GM21381 (cell line): Measurements from ENCODE around the gene CPS1.
A peak's percentile ranks its signal among the peaks of the same experiment; 100 is the strongest.

ENCODE experiments used
- ATAC-seq: cut with Tn5 transposase; IDR thresholded peaks from one replicate; pipeline ENCODE4 v1.9.1; 2021; ENCODE audit warnings: mild to moderate bottlenecking, moderate library complexity; ENCODE audit not compliant: unreplicated experiment

The CPS1 gene

DNA sequence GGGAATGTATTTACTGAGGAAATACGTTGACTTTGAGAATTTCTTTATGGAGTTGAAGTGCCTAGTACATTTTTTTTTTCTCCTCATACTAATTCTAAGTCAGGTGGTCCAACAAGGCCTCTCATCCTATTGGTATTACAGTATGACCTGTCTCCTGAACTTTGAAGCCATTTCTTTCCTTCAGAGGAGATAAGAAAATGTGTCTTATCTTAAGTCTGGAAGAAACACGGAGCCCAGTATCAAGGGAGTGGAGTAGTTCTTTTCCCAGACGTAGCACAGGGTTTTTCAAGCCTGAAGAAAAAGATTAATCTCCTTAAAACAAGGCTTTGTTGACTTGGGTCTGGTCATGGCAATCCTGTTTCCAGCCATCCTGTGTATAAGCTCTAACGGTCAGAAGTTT, 11.6 kb upstream of the CPS1 start:
- ATAC-seq, result no peak

DNA sequence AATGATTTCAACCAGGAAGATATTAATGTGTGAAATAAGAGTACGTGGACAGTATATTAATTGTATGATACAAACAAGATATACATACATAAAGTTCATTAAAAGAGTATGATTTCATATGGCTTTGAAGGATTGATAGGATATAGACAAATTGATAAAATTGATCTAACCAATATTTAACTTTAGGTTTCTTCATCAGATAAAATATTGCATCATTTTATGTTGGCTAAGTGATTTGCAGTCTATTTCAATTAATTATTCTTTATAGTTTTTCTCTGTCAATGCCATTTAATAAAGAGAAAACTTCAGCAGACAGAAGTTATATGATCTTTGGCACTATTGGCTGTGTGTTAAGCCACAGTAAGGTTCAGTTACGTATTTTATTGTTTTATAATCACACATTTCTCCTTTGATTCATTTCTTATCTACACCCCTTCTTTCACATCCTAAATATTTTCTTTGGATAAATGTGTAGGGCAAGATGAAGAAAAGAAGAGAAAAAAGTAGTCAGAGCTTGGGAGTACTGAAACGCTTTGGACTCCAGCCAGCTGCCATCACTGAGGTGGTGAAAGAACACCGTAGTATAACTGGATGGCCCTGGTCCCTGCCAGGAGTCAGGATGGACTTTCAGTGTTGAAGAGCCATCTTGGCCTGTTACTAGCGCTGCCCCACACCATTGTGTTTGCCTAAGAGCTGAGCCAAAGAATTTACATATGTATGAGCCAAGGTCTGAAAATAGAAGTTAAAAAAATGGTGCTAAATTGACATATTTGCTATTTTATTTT, 9.8 kb upstream of the CPS1 start:
- ATAC-seq, result no peak

DNA sequence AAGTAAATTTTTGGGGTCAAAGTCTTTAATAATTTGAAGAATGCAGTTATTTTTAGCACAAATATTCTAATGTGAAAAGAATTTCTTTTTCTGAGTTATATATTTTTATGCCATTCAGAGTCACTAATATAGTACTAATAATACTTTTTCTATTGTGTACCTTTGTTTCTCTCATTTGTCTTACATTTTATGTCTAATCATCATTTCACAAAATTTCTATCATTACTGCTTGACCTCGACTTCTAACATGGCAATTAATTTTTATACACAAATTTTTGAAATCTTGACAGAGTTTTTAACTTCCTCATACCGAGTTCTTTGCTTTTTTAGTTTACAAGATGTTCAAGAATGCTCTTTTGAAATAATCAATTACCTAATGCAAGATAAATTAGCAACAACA, 8.4 kb upstream of the CPS1 start:
- ATAC-seq, result no peak

DNA sequence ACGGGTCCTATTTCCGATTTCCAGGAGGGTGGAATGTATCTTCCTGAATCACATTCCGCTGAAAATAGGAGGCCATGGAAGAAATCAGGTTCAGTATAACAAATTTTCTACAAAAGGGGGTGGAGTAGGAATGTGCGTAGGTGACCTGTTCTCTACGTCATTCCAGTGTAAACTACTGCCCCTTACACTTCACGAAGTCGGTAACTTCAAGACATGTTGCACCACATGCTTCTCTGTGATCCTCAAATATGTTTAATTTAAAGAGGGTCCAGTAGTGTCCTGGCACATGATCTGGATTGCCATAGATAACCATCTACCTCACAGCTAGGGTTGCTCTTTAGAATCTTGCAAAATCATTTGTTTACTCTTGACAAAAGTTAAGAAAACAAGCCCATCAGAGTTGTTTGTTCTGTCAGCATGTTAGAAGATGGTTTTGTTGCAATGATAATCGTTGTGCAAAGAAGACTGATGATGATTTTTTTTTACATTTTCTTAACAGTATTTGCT, 7.5 kb upstream of the CPS1 start:
- ATAC-seq, result no peak

DNA sequence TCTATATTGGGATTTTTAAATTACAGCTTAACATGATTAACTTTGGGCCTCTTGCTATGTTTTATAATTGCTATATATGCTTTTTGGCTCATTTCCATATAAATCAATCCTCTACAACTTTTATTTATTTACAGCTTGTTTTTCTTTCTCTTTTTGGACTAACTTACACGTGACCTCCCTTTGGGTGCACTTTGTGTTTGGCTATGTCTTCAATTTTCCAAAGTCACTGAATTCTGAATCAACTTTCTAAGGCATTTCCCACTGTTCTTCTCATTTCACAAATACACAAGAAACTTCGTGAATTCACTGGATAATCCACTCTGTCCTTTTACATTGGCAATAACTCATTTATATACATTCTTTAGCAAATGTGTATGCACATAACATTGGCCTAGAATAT, 5.4 kb upstream of the CPS1 start:
- ATAC-seq, result no peak

DNA sequence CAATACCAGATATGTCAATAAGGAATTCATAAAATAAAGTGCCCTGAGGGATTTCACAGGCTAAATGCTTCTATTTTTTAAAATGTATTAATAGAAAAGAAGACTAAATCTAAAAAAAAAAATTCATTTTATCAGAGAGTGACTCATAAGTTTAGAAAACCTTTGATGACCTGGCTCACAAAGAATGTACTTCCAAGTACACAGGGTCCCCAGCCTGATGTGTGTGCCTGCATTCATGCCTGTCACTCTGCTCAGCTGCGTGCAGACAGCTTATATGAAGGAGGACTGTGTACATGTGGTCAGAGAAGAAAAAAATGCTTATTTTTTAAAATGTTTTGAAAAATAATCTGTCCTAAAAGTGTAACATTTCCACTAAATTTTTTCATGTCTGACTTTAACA, 3.0 kb upstream of the CPS1 start:
- no peak for ATAC-seq

DNA sequence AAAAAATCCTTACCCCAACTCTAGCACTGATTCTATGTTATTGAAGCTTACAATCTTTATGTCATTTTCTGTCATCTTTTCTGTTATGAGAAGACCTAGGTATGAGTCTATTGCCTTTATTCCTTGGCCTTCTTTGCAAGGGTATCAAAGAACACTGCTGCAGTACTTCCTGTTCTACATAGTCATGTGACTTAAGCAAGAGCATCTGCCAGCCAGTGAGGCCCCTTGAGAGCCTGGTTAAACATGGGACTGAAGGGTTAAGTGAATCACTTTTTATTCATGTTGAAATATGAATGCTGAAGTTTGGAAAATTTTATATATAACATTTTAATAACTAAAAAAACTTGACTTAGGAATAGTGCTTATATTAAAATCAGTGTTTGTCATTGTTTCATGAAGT, 844 bp upstream of the CPS1 start:
- no peak for ATAC-seq

DNA sequence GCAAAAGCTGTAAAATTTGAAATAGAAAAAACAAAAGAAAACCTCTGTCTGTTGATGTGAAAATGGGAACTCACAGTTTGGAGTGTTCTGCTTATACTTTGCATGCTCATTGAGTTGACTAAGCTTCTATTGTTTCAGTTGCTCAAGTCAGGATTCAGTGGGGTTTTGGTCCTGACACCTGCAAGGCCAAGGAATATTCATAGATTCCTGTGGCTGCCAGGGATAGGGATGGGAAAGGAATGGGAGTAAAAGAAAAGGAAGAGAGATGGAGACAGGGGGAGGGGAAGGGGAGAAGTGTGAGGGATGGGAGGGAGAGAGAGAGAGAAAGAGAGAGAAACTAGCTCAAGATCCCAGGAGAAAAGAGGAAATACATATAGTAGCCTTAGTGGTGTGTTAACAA, 1.3 kb downstream of the CPS1 start:
- ATAC-seq, result no peak

DNA sequence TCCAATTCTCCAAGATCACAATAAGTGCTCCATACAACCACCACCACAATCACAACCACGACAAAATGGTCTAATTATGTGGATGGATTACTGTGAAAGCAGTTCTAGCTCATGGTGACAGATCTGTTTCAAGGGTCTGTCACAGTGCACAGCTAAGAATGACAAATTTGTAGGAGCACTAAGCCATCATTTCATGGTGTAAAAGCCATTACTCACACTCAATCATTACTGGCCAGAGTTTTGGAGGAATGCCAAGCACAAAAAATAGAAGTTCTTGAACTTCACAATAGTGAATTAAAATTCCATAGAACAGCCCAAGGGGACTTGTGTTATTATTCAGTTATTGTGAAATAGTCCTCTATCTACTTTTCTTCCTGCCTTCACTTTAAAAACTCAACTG, 2.3 kb downstream of the CPS1 start:
- ATAC-seq, result no peak

DNA sequence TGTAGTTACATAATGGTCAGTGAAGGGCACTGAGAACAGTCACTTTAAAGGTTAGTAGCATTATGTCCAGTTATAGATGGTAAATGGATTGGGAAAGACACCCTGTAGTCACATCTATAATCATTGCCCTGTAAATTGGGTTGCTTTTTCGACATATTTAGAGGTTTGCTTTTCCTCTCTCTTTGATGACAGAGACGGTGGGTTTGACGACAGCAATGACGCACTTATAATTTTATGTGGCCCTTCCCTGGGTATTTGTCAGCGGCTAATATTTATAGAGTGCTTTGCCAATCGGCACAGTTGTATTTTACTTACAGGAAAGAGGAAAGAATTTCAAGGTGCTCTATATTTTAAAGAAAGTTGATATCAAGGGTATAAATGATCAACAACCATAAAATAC, 2.8 kb downstream of the CPS1 start:
- no peak for ATAC-seq

DNA sequence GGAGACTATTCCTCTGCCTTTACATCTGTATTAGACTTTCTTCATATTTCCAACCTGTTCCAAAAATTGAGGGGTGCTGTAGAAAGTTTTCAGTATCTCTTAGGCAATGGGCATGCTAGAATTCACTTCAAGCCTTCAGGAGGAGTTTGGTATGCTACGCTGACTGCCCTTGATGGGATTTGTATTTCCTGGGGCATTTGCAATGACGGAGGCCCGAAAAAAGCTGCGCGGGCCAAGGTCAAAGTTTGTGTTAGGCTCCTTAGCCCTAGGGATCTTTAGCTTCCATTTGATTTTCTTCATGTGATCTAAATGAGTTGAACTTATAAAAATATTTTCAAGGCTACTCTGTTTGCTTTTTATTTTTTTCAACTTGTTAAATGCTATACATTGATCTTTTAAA, 5.1 kb downstream of the CPS1 start:
- ATAC-seq, result no peak

DNA sequence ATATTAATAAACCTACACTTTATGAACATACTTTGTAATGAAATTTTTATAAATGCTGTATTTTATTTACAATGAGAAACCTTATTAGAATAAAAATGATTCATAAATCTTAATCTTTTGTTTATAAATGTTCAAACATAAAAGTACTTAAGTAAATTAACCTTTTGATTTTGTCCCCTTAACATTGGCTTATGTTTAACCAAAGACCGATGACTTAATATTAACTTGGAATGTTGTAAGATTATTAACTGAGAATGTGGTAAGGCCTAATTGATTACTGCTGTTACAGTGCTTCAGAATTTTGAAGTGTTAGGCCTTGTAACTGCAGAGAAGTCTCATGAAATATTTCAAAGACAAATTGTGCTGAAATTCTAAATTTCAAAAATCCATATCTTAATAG, 5.7 kb downstream of the CPS1 start:
- no peak for ATAC-seq

DNA sequence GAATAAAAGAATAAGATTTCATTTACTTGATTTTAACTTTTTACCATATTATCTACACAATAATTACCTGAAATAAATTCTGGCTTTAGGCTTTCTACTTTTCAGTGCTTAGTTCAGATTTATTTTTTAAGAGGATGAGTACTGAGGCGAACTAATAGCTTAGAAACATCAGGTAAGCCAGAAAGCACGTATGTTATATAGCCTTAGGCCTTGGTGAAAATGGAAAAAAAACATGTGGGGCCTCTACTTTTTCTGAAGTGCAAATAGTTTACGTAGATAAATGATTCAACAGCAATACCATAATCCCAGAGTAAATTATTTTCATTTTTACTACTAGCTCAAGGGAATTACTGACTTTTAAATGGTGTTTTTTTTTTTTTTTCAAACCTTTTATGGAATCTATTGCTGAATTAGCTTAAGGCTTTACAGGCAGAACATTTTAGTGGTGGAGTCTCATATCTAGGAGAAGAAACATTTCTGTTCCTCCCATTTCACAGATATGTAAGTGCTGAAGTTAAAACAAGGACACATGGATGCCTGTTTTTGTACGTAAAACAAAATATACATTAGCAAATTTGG, 6.2 kb downstream of the CPS1 start:
- no peak for ATAC-seq

DNA sequence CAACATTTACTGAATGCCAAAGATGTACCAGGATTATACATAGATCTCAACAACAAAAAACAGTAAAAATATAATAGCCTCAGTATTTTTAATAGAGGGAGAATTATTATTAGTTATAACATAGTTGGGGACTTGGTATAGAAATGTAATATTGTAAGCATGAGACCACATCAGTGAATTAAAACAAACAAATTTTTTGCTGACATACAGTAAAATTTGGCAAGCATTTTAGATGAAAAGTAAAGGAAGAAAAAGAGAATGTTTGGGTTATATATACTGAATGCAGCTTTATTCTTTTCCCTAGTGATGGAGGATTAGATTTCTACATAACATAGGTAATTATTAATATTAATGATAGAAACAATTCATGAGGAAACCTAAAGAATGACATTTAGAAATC, 10.9 kb downstream of the CPS1 start:
- no peak for ATAC-seq

DNA sequence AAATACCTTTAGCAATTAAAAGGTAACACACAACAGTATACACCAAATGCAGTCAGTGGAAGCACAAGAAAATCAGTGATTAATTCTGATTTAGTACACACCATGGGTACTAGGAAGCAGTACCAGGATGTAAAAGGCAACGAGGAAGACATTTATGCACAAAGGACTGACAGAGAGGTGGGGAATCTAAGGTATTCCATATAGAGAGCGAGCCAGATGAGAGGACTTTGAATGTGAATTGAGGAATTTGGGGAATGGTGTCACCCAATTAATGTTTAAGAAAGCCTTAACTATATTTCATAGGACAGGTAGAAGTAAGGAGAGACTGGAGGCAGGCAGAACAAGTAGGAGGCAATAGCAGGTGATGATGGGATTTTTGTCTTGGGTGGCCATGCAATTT, 11.7 kb downstream of the CPS1 start:
- ATAC-seq, result no peak

DNA sequence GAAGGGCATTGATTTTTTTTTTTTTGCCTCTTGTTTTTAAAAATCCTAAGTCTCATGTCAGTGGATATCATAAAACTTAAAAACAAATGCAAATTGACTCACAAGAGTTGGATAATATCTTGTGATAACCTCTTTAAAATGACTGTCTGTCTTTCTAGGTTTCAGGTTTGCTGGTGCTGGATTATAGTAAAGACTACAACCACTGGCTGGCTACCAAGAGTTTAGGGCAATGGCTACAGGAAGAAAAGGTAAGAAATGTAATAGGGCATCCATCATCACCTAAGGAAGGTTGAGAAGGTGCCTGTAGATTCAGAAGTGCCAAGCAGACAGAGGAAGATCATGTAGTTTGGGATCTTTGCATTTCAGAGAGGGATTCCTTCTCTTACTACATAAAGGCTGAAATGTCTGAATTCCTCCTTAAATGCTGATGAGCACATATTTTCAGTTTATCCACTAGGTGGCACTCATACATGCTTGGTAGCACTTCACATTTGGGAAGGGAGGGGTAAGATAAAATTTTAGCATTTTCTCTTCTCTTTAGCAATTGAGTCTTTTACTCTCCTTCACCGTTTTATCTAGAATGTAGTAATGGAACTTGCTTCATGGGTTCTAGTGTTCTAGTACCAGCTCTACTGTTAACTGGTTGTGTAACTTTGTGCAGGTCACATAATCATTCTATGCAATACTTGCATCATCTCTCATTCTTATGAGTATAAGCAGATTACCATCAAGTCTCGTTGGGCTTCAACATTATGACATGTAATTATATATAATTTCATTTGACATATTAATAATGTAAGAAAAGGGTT, 21.1 kb downstream of the CPS1 start:
- peak; percentile 86 for ATAC-seq

DNA sequence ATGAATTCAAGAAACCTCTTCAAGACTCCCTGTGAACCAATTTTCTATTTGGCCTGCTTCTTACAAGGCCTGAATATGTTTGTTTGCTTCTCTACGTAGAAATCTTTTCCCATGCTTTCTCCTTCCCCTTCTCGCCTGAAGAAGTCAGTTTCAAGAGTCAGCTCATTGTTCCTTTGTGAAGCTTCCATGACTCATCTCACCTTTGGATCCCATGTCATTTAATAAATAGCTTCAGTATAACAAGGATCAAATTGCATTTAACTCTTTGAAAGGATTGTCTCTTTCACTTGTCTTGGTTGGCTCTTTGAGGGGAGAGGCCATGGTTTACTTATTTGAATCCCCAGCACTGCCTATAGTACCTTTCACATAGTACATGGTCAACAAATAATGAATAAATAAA, 28.4 kb downstream of the CPS1 start:
- no peak for ATAC-seq

DNA sequence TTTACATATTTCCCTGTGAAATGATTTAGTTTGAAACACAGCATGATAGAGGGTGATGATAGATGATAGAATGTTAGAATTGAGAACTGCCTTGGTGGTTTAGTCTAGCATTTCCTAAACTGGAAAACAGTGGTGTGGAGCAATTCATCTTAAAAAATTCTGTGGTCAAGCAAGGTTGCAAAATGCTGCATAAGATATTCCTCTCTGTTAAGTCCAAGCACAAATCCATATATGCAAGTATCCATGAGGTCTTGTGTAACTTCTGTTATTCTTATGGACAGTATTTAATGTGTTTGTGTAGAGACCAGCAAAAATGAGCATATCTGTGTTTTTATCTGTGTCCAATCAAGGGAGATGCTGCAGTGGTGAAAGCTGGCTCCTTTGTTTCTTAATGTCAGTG, 30.0 kb downstream of the CPS1 start:
- no peak for ATAC-seq

DNA sequence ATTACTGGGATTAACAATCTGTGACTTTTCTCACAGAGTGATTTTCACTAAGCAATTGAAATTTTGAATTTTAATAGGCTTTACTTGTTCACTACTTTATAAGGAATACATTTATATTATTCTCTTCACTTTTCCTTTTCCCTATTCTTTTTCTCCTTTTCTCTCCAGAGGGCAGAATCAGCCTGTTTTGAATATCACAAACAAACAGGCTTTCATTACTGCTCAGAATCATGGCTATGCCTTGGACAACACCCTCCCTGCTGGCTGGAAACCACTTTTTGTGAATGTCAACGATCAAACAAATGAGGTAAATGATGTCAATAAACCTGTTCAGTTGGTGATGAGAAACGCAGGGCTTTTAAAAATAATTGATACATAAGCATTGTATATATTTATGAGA, 35.3 kb downstream of the CPS1 start:
- ATAC-seq, result no peak

DNA sequence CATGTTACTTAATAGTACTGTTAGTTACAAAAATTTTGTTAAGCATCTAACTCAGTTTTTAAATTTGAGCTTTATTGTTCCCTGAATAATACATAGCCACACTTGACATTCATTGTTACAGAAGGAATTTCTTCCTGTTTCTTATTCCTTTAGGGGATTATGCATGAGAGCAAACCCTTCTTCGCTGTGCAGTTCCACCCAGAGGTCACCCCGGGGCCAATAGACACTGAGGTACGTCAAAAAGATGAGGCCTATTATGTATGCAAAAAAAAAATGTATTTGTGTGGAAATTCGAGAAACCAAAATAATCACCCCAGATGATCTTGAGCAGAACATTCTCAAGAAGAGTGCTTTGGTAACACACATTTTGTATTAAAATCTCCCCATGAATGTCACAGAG, 36.3 kb downstream of the CPS1 start:
- no peak for ATAC-seq

DNA sequence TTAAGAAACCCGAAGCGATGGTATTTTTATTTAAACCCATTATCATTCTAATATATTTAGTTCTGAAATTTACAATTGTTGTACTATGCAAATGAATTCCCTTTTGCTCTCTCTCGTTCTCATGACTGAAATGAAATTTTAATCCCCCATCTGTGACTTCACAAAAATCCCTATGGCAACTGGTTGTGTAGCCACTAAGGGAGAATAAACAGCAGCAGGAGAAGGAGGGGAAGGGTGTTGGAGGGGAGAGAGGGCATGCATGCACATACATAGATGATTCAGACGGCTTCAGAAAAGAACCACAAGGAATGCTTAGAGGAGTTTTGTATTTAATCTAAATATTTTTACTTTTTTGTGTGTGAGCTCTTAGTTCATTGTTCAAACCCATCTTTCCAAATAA, 36.8 kb downstream of the CPS1 start:
- ATAC-seq, result no peak

DNA sequence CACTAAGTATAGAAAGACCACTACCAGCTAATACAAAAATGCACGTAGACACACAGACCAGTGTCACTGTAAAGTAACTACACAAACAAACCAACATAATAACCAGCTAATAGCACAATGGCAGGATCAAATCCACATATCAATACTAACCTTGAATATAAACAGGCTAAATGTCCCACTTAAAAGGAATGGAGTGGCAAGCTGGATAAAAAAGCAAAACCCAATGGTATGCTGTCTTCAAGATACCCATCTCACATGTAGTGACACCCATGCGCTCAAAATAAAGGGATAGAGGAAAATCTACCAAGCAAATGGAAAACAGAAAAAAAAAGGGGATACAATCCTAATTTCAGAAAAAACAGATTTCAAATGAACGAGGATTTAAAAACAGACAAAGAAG, 41.8 kb downstream of the CPS1 start:
- ATAC-seq, result no peak
